ENCODE measurements around the gene SULT1A1.

SULT1A1 gene

DNA sequence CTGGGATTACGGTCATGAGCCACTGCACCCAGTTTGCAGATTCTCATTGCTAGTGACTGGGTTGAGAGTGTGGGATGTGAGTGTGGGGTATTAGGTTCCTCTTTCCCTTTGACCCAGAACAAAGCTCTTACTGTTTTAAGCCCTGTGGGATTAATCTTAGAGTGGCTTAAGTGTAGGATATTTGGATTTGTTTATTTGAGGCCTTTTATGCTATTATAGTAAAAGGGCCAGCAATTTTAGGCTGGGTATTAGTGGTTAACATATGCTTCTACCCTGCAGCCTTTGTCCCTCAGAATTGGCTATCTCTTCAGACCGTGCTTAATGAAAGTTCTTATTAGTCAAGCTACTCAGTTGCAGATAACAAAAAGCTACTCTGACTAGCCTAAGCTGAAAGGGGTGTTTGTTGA is 52.9 kb downstream of the SULT1A1 start:
- no peak overlapping the region for H3K4me3 ChIP-seq (ENCODE audit: low read depth, low read length)
- no peak for DNase-seq (ENCODE audit: low read depth)
- TF ChIP-seq, protein P1, sequence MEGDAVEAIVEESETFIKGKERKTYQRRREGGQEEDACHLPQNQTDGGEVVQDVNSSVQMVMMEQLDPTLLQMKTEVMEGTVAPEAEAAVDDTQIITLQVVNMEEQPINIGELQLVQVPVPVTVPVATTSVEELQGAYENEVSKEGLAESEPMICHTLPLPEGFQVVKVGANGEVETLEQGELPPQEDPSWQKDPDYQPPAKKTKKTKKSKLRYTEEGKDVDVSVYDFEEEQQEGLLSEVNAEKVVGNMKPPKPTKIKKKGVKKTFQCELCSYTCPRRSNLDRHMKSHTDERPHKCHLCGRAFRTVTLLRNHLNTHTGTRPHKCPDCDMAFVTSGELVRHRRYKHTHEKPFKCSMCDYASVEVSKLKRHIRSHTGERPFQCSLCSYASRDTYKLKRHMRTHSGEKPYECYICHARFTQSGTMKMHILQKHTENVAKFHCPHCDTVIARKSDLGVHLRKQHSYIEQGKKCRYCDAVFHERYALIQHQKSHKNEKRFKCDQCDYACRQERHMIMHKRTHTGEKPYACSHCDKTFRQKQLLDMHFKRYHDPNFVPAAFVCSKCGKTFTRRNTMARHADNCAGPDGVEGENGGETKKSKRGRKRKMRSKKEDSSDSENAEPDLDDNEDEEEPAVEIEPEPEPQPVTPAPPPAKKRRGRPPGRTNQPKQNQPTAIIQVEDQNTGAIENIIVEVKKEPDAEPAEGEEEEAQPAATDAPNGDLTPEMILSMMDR (IDR thresholded peaks at IDR 0.05; ENCODE audit: control insufficient read depth, extremely low read depth, insufficient read depth) = no peak

DNA sequence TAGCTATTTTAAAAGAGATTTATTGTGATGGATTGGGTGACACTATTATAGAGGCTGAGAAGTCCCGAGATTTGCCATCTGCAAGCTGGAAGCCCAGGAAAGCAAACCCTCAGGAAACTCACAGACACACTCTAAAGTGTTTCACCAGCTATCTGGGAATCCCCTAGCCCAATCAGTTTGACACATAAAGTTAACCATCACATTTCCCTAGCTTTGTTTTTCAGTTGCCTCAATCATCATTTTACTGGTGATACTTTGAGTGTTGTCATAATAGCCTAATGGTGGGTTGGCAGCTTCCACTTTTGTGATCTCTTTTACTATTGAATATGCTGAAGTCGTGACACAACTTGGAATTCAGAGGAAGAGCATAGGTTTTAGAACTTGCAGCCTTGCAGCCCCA is 54.3 kb downstream of the SULT1A1 start:
- no peak for DNase-seq (ENCODE audit: low read depth)

More for the DNA sequence above, 54.3 kb downstream of the SULT1A1 start:
- no peak overlapping the region for H3K4me3 ChIP-seq (ENCODE audit: low read depth, low read length)
- TF ChIP-seq, protein P1 (IDR thresholded peaks at IDR 0.05; ENCODE audit: control insufficient read depth, extremely low read depth, insufficient read depth) = no peak

Data from LNCaP clone FGC (cell line).